GM12891 (cell line): ENCODE results near the gene LHFPL3.
"Not testable (repeated sequence)": the region's sequence is repeated elsewhere in the genome, so short reads cannot be mapped to it uniquely, and the experiment has no call there.

Experiments used
- DNase-seq: peaks from one replicate; pipeline ENCODE4 v3.0.0; 2011; ENCODE audit warnings: low spot score; ENCODE audit not compliant: insufficient read length
- FAIRE-seq: peaks from 2 replicates; lab custom pipeline; 2011; peaks lifted over from hg19 to GRCh38; lab: Jason Lieb, UNC
- PAX5 ChIP-seq: IDR thresholded peaks from 2 replicates; pipeline ENCODE4 v1.6.1; 2011; ENCODE audit warnings: low read length, moderate library complexity, mild to moderate bottlenecking; ENCODE audit not compliant: insufficient read depth, severe bottlenecking
- POLR2A ChIP-seq: IDR thresholded peaks from 2 replicates; pipeline ENCODE4 v1.6.1; 2011; ENCODE audit warnings: low read depth, low read length, control low read depth
- POLR2AphosphoS5 ChIP-seq: IDR thresholded peaks from 2 replicates; pipeline ENCODE4 v1.6.1; 2011; ENCODE audit warnings: low read depth, low read length, control low read depth
- POU2F2 ChIP-seq: IDR thresholded peaks from 2 replicates; pipeline ENCODE4 v1.6.1; 2011; ENCODE audit warnings: low read depth, mild to moderate bottlenecking, control low read depth, low read length, moderate library complexity
- SPI1 ChIP-seq: IDR thresholded peaks from 2 replicates; pipeline ENCODE4 v1.6.1; 2011; ENCODE audit warnings: low read depth, low read length, control low read depth
- TAF1 ChIP-seq: IDR thresholded peaks from 2 replicates; pipeline ENCODE4 v1.6.1; 2011; ENCODE audit warnings: low read depth, low read length, control low read depth

LHFPL3 gene

DNA sequence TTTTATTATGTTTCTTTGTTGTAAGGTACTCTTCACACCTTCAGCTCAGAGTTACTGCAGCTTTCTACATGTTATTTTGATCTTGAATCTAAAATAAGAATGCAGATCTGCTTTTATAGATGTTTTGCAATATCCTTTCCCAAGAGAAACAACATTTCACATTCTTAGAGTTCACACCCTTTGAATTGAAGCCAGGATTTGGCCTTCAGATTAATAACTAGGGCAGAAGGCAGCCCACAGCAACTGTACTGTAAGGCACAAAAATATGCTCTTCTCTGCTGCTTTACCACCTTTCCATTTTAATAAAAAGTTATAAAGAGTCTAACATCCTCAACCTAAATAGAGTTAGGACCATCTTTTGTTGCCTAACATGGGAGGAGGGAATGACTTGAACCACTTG is 224.7 kb downstream of the LHFPL3 start:
- DNase-seq (no peak), FAIRE-seq (no peak)
- no peak for TF ChIP-seq POLR2A
- TF ChIP-seq SPI1, result no peak
- no peak for TF ChIP-seq PAX5
- no peak for TF ChIP-seq POLR2AphosphoS5
- no peak for TF ChIP-seq POU2F2
- TF ChIP-seq TAF1, result no peak

DNA sequence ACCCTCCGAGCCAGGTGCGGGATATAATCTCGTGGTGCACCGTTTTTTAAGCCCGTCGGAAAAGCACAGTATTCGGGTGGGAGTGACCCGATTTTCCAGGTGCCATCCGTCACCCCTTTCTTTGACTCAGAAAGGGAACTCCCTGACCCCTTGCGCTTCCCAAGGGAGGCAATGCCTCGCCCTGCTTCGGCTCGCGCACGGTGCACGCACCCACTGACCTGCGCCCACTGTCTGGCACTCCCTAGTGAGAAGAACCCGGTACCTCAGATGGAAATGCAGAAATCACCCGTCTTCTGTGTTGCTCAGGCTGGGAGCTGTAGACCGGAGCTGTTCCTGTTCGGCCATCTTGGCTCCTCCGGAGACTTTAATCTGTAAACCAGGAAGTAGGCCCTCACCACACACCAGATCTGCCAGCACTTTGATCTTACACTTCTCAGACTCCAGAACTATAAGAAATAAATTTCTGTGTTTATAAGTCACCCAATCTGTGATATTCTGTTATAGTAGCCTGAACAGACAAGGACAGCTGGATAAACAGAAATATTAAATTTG is 235.0 kb downstream of the LHFPL3 start:
- not testable (repeated sequence) for DNase-seq, FAIRE-seq

DNA sequence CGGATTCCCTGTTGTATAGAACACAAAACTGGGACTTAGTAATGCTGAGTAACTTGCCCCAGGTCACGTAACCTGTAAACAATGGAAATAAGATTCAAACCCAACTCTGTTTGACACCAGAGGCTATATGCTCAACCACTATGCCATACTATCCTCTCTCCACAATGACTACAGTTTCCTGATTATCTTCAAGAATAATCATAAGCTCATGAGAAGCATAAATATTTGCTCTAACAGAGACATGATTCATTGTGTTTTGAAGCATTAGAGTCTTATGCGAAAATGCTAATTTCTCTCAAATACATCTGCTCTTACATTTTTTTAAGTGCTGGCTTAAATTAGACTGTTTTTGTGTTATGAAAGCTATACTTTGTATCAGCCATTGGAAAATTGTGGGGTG is 241.3 kb downstream of the LHFPL3 start:
- FAIRE-seq, result no peak

GRCh38 chr7:104572554-104572953 is 244.2 kb downstream of the LHFPL3 start:
- no peak for DNase-seq
- FAIRE-seq, result no peak
- no peak for TF ChIP-seq TAF1
- TF ChIP-seq SPI1, result no peak
- TF ChIP-seq POU2F2, result no peak
- TF ChIP-seq POLR2A, result no peak
- TF ChIP-seq POLR2AphosphoS5, result no peak
- no peak for TF ChIP-seq PAX5

More for the DNA sequence above, 241.3 kb downstream of the LHFPL3 start:
- DNase-seq, result no peak
- TF ChIP-seq POLR2A (no peak), POU2F2 (no peak), PAX5 (no peak), POLR2AphosphoS5 (no peak), TAF1 (no peak)

- no peak for DNase-seq
Measured at GRCh38 chr7:104584620-104585019, 256.2 kb downstream of the LHFPL3 start.

DNA sequence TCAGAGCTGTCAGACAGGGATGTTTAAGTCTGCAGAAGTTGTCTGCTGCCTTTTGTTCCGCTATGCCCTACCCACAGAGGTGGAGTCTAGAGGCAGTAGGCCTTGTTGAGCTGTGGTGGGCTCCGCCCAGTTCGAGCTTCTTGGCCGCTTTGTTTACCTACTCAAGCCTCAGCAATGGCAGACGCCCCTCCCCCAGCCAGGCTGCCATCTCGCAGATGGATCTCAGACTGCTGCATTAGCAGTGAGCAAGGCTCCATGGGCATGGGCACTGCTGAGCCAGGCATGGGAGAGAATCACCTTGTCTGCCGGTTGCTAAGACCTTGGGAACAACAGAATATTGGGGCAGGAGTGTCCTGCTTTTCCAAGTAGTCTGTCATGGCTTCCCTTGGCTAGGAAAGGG is 267.2 kb downstream of the LHFPL3 start:
- DNase-seq, FAIRE-seq: not testable (repeated sequence)

More at GRCh38 chr7:104584620-104585019, 256.2 kb downstream of the LHFPL3 start:
- no peak for TF ChIP-seq POLR2A
- TF ChIP-seq TAF1, result no peak
- TF ChIP-seq POU2F2, result no peak
- TF ChIP-seq PAX5, result no peak
- no peak for TF ChIP-seq POLR2AphosphoS5
- FAIRE-seq, result no peak

DNA sequence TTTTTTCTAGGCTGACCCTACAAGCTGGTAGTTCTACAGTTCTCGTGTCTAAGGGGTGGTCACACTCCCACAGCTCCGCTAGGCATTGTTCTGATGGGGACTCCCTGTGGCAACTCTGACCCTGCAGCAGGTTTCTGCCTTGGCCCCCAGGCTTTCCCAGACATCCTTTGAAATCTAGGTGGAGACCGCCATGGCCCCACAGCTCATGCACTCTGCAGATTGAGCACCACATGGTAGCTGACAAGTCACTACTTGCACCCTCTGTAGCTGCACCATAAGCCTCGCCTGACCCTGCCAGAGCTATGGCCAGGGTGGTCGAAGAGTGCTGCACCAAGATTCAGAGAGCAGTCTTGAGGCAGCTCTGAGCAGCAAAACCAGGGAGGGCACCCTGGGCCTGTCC is 275.6 kb downstream of the LHFPL3 start:
- no peak for TF ChIP-seq POLR2AphosphoS5
- no peak for TF ChIP-seq PAX5
- no peak for TF ChIP-seq SPI1
- no peak for TF ChIP-seq TAF1
- TF ChIP-seq POLR2A, result no peak
- FAIRE-seq (no peak), DNase-seq (no peak)

DNA sequence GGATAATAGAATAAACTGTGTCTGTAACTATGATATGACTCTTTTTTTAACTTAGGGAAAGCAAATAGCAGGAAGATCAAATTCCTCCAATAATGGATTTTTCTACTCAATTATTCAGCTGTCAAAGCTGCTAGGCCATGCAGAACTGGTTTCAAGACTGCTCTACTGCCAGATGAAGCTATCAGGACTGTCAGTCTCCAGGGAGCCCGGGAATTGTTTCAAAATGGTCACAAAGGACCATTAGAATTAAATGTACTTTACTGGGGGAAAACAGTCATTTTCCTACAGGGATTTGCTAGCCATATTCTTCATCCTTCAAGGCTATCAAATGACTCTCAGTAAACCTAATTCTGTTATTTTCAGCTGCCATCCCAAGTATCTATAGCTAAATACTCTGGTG is 276.3 kb downstream of the LHFPL3 start:
- FAIRE-seq, result no peak

DNA sequence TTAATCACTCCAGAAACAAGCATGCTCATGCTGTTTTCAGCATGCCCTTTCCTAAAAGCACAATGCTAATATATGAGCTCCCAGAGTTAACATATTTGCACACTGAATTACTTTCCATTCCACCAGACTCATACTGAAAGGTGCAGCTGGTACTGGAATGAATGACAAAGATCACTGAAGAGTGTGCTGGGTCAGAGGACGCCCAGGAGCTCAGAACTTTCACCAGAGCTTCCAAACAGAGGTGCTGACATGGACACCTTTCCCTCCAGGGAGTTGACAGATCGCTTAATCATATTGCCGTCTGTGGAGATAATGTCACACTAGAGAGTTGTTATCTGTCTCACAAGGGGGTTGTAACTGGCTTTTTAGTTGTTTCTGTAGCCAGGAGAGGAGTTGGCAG is 292.9 kb downstream of the LHFPL3 start:
- FAIRE-seq (no peak), DNase-seq (no peak)
- TF ChIP-seq SPI1 (no peak), POLR2A (no peak), TAF1 (no peak), PAX5 (no peak), POU2F2 (no peak), POLR2AphosphoS5 (no peak)

More for the DNA sequence above, 276.3 kb downstream of the LHFPL3 start:
- no peak for TF ChIP-seq TAF1
- no peak for TF ChIP-seq POU2F2
- no peak for TF ChIP-seq POLR2AphosphoS5
- TF ChIP-seq PAX5, result no peak
- no peak for TF ChIP-seq POLR2A
- no peak for TF ChIP-seq SPI1
- DNase-seq, result no peak

DNA sequence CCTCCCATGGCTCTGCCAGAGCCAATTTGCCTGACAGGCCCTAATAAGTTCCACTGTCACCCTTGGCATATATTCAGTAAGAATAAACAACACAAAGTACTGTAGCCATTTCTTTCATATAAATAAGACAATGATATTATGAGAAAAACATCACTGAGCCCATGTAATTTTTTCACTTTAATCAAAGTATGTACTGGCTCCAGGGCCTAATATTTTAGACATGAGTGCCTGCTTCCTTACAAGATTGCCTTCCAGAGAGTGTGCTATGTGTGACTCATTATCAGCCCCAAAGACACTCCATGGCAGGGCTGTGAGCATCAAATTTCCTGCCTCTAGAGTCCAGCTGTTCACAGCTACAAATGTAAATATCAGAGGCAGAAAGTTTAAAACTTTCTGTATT is 297.6 kb downstream of the LHFPL3 start:
- DNase-seq (no peak), FAIRE-seq (no peak)
- no peak for TF ChIP-seq PAX5
- TF ChIP-seq POLR2A, result no peak
- no peak for TF ChIP-seq SPI1
- no peak for TF ChIP-seq TAF1
- TF ChIP-seq POLR2AphosphoS5, result no peak
- no peak for TF ChIP-seq POU2F2

DNA sequence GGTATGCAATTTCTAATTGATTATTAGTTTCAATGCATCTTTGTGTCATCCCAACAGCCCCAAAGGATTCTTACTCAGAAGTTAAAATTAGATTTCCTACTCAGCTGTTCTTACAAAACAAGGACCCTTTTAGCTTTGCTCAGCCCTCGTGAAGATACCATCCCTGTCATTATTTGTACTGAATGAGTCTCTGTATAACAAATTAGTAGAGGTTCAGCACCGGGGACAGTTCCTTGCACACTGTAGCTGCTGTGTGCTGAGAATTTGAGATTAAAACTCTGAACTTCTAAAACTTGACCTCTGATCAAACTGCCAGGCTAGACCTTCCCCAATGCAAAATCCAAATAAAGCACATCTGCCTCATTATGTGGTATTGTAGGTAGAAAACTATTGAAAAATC is 299.1 kb downstream of the LHFPL3 start:
- FAIRE-seq (no peak), DNase-seq (no peak)
- TF ChIP-seq SPI1 (no peak), POLR2A (no peak), TAF1 (no peak), POU2F2 (no peak), PAX5 (no peak), POLR2AphosphoS5 (no peak)
